GM12875 (cell line): ENCODE measurements around the gene IQCE.

Experiments used
- H3K4me3 ChIP-seq: one replicate; pipeline ENCODE4 v1.5.1; 2011; ENCODE audit warnings: low read depth, low read length, control low read depth
- CTCF ChIP-seq: IDR thresholded peaks from 2 replicates; pipeline ENCODE4 v1.5.1; 2011; ENCODE audit warnings: low read depth, mild to moderate bottlenecking, control low read depth, inconsistent platforms, low read length, moderate library complexity, borderline replicate concordance; ENCODE audit not compliant: insufficient read depth

The IQCE gene

GRCh38 chr7:2621948-2622640, 63.3 kb downstream of the IQCE start:
- no peak overlapping the region for H3K4me3 ChIP-seq
- no peak for TF ChIP-seq CTCF

- H3K4me3 ChIP-seq, result no peak overlapping the region
- TF ChIP-seq CTCF, result no peak
These were observed 64.3 kb downstream of the IQCE start for GRCh38 chr7:2622869-2623697.

GRCh38 chr7:2623698-2624014, 64.9 kb downstream of the IQCE start:
- no peak for TF ChIP-seq CTCF
- H3K4me3 ChIP-seq, result no peak overlapping the region

- H3K4me3 ChIP-seq, result no peak overlapping the region
- TF ChIP-seq CTCF, result no peak
These were observed 65.6 kb downstream of the IQCE start for GRCh38 chr7:2624293-2624886.

- TF ChIP-seq CTCF, result no peak
- no peak overlapping the region for H3K4me3 ChIP-seq
These were observed 67.8 kb downstream of the IQCE start for GRCh38 chr7:2626498-2627117.

- no peak for TF ChIP-seq CTCF
- H3K4me3 ChIP-seq, result no peak overlapping the region
These were observed 68.7 kb downstream of the IQCE start for GRCh38 chr7:2627258-2628129.
